ENCODE results near the gene SKP1. TPM values are rescaled to one million over a fixed set of nuclear protein-coding genes. Genes with fewer than 3 reads are reported as not detected.

Gene SKP1
- total RNA-seq, 1 experiment from 2014 or later = 220 TPM

GRCh38 chr5:134145779-134146581 is 30.8 kb downstream of the SKP1 start:
- Histone ChIP-seq H3K9ac (ENCODE audit: low read length) (no peak overlapping the region), H3F3A (ENCODE audit: low read length, unreplicated experiment) (no peaks in the 10 kb centered on the region), H3K4me1 (ENCODE audit: insufficient read depth, low read length) (peaks cover 1% of the 10 kb centered on the region; the same call in 1 of the 2 replicates), H3K4me3 (ENCODE audit: low read length) (no peak overlapping the region), H4K20me1 (ENCODE audit: low read length) (peaks cover 5% of the 10 kb centered on the region; the same call in 1 of the 2 replicates), H2AFZ (ENCODE audit: low read length) (no peak overlapping the region), H3K9me3 (ENCODE audit: low read length) (no peaks in the 10 kb centered on the region), H3K4me2 (ENCODE audit: low read length) (no peak overlapping the region), H3K9me2 (replicated peaks; ENCODE audit: low read length) (no peaks in the 10 kb centered on the region), H3K36me3 (ENCODE audit: low read depth, low read length) (peaks cover 42% of the 10 kb centered on the region), H3K27me3 (ENCODE audit: low read length) (no peaks in the 10 kb centered on the region), H3K79me2 (ENCODE audit: low read length) (peaks cover 20% of the 10 kb centered on the region; the same call in 1 of the 2 replicates), H3K27ac (ENCODE audit: low read length) (no peak overlapping the region)
- ChIA-PET POLR2A (ENCODE audit: unreplicated experiment) (no interaction called here), CTCF (interaction anchor here (0.6 to 1.4 kb wide), 2 partner anchors 106 kb away, joined by 7 to 9 read pairs; no protein-coding TSS in a partner anchor)
- no TSS peak for BruUV-seq (replicated peaks)
- intact Hi-C loops (cut with micrococcal nuclease) = loop anchor here (1.0 kb wide), 1 partner anchor 107 kb away; no protein-coding TSS in a partner anchor
- ATAC-seq = peak; percentile 84
- peak; percentile 73 for TF ChIP-seq CTCF (conservative IDR thresholded peaks at IDR 0.05; ENCODE audit: low read depth, low read length)
- no peak for TF ChIP-seq EZH2phosphoT487 (IDR thresholded peaks at IDR 0.05; ENCODE audit: borderline replicate concordance, low read length)
- no peak for TF ChIP-seq EZH2 (IDR thresholded peaks at IDR 0.05; ENCODE audit: low read length, unreplicated experiment)
- peak; percentile 82 for DNase-seq

GRCh38 chr5:134145041-134145757 is 31.6 kb downstream of the SKP1 start:
- peaks cover 36% of the 10 kb centered on the region for H3K36me3 ChIP-seq (ENCODE audit: low read depth, low read length)
- POLR2A ChIA-PET (ENCODE audit: unreplicated experiment) = no interaction called here
- no peaks in the 10 kb centered on the region for H3F3A ChIP-seq (ENCODE audit: low read length, unreplicated experiment)
- peaks cover 20% of the 10 kb centered on the region; the same call in 1 of the 2 replicates for H3K79me2 ChIP-seq (ENCODE audit: low read length)
- ATAC-seq (no peak), DNase-seq (no peak)
- CTCF ChIA-PET = interaction anchor here (0.6 kb wide), 1 partner anchor 106 kb away, joined by 7 read pairs; no protein-coding TSS in a partner anchor
- intact Hi-C loops (cut with micrococcal nuclease) = no loop called here
- no peak overlapping the region for H2AFZ ChIP-seq (ENCODE audit: low read length)
- peaks cover 6% of the 10 kb centered on the region; the same call in 1 of the 2 replicates for H3K4me1 ChIP-seq (ENCODE audit: insufficient read depth, low read length)
- no peaks in the 10 kb centered on the region for H3K9me2 ChIP-seq (replicated peaks; ENCODE audit: low read length)
- H3K27me3 ChIP-seq (ENCODE audit: low read length) = no peaks in the 10 kb centered on the region
- H3K4me2 ChIP-seq (ENCODE audit: low read length) = no peak overlapping the region
- no peak overlapping the region for H3K27ac ChIP-seq (ENCODE audit: low read length)
- BruUV-seq (replicated peaks) = no TSS peak
- no peak overlapping the region for H3K9ac ChIP-seq (ENCODE audit: low read length)
- TF ChIP-seq EZH2 (IDR thresholded peaks at IDR 0.05; ENCODE audit: low read length, unreplicated experiment) (no peak), EZH2phosphoT487 (IDR thresholded peaks at IDR 0.05; ENCODE audit: borderline replicate concordance, low read length) (no peak), CTCF (conservative IDR thresholded peaks at IDR 0.05; ENCODE audit: low read depth, low read length) (no peak)
- H4K20me1 ChIP-seq (ENCODE audit: low read length) = peaks cover 5% of the 10 kb centered on the region; the same call in 1 of the 2 replicates
- no peak overlapping the region for H3K4me3 ChIP-seq (ENCODE audit: low read length)
- no peaks in the 10 kb centered on the region for H3K9me3 ChIP-seq (ENCODE audit: low read length)

Data from PC-3 (cell line).